Activated CD8-positive, alpha-beta memory T cell treated with anti-CD3 and anti-CD28 coated beads, Interleukin-2, amount 10 ng/mL, durations not matched to agents 7 days and 5 days (primary cell): ENCODE measurements around the gene PIGH. TPM values are rescaled to one million over a fixed set of nuclear protein-coding genes. Genes with fewer than 3 reads are reported as not detected.
"Not testable (repeated sequence)": the region's sequence is repeated elsewhere in the genome, so short reads cannot be mapped to it uniquely, and the experiment has no call there.

ENCODE experiments used
- ATAC-seq: fragments of 150-1000 bp; cut with Tn5 transposase; one replicate; pipeline ENCODE4 v1.10.0; 2021; ENCODE audit warnings: moderate library complexity
- CTCF ChIA-PET: fragments of 350-600 bp; sonication (Branson Sonifier 250); formaldehyde crosslinking; loops from one replicate; lab custom pipeline; 2021; ENCODE audit warnings: antibody characterized with exemption; lab: Charles Lee
- DNase-seq: peaks from one replicate; pipeline ENCODE4 v3.0.0-alpha.2; 2020
- H3K27ac Mint-ChIP-seq: one replicate; pipeline ENCODE4 v1.8.0; 2021; ENCODE audit warnings: mild to moderate bottlenecking, mixed read lengths
- H3K27me3 Mint-ChIP-seq: one replicate; pipeline ENCODE4 v1.8.0; 2021; ENCODE audit warnings: mixed read lengths
- H3K36me3 Mint-ChIP-seq: one replicate; pipeline ENCODE4 v1.8.0; 2021; ENCODE audit warnings: mild to moderate bottlenecking, mixed read lengths
- H3K4me1 Mint-ChIP-seq: one replicate; pipeline ENCODE4 v1.8.0; 2021; ENCODE audit warnings: mixed read lengths
- H3K4me3 Mint-ChIP-seq: one replicate; pipeline ENCODE4 v1.8.0; 2021; ENCODE audit warnings: mild to moderate bottlenecking, moderate library complexity, mixed read lengths
- H3K9me3 Mint-ChIP-seq: one replicate; pipeline ENCODE4 v1.8.0; 2022; ENCODE audit warnings: low read depth, mixed read lengths
- total RNA-seq, 2 experiments: library from RNA; stranded (reverse); gene quantifications; one replicate each; pipeline ENCODE4 v1.2.3, GENCODE V29; 2021

The PIGH gene
- total RNA-seq, 2 experiments from 2014 or later = 16.3 to 17.1 TPM

DNA sequence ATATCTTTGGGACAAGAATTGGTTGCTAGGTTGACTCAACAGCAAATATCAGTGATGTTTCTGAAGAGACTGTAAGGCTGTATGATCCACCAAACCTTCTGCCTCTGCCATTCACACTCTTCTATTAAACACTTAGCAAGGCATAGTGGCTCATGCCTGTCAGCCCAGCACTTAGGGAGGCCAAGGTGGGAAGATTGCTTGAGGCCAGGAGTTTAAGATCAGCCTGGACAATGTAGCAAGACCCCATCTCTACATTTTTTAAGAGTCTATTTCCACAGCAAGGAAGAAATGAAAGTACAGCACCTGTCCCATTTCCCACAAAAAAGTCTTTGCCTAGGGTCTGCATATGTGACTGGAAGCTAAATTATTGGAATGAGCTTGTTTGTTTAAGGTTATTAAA, 27.5 kb upstream of the PIGH start:
- Mint-ChIP-seq H3K9me3 (no peaks in the 10 kb centered on the region), H3K36me3 (peaks cover 3% of the 10 kb centered on the region), H3K4me3 (no peak overlapping the region), H3K27ac (no peak overlapping the region), H3K27me3 (no peaks in the 10 kb centered on the region), H3K4me1 (peaks cover 10% of the 10 kb centered on the region)
- ATAC-seq (no peak), DNase-seq (no peak)
- CTCF ChIA-PET = interaction anchor here (1.0 to 1.7 kb wide), 2 partner anchors 9 to 77 kb away, joined by 3 to 7 read pairs; no protein-coding TSS in a partner anchor

- H3K27me3 Mint-ChIP-seq, H3K4me3 Mint-ChIP-seq, DNase-seq, H3K36me3 Mint-ChIP-seq, CTCF ChIA-PET, H3K27ac Mint-ChIP-seq, H3K9me3 Mint-ChIP-seq: not testable (repeated sequence)
- ATAC-seq = peak; percentile 25
- peaks cover 15% of the 10 kb centered on the region for H3K4me1 Mint-ChIP-seq
Measured at GRCh38 chr14:67626131-67626530, 26.1 kb upstream of the PIGH start.

GRCh38 chr14:67623114-67623513, 23.0 kb upstream of the PIGH start:
- CTCF ChIA-PET = interaction anchor here (1.0 to 2.0 kb wide), 3 partner anchors 23 to 81 kb away, joined by 4 to 8 read pairs (median 8); partner anchors contain the start of gene PIGH
- Mint-ChIP-seq H3K4me1 (peaks cover 34% of the 10 kb centered on the region), H3K9me3 (no peaks in the 10 kb centered on the region), H3K27ac (no peak overlapping the region), H3K27me3 (peaks cover 12% of the 10 kb centered on the region), H3K36me3 (peaks cover 6% of the 10 kb centered on the region), H3K4me3 (no peak overlapping the region)
- ATAC-seq (no peak), DNase-seq (no peak)

- Mint-ChIP-seq H3K4me1 (peaks cover 34% of the 10 kb centered on the region), H3K27ac (no peak overlapping the region), H3K27me3 (peaks cover 12% of the 10 kb centered on the region), H3K36me3 (peaks cover 6% of the 10 kb centered on the region), H3K9me3 (no peaks in the 10 kb centered on the region), H3K4me3 (no peak overlapping the region)
- CTCF ChIA-PET = interaction anchor here (1.0 to 2.0 kb wide), 3 partner anchors 23 to 82 kb away, joined by 4 to 8 read pairs (median 8); partner anchors contain the start of gene PIGH
- DNase-seq = no peak
- ATAC-seq = no peak
Measured at GRCh38 chr14:67622675-67623074, 22.6 kb upstream of the PIGH start.

GRCh38 chr14:67620217-67620785, 20.2 kb upstream of the PIGH start:
- Mint-ChIP-seq H3K4me1 (peaks cover 34% of the 10 kb centered on the region), H3K36me3 (peaks cover 6% of the 10 kb centered on the region), H3K27ac (peak overlapping the region; percentile 22), H3K27me3 (peaks cover 15% of the 10 kb centered on the region), H3K9me3 (no peaks in the 10 kb centered on the region), H3K4me3 (peak overlapping the region; percentile 81)
- DNase-seq (no peak), ATAC-seq (no peak)
- CTCF ChIA-PET = interaction anchor here (0.8 to 3.4 kb wide), 7 partner anchors 22 to 83 kb away, joined by 3 to 96 read pairs (median 5); partner anchors contain the start of gene RDH12

GRCh38 chr14:67619446-67620216, 19.6 kb upstream of the PIGH start, which contains the start of gene ARG2:
Gene ARG2, plus strand, starts transcription at chr14:67619920. Its CDS starts 58 bp downstream, at chr14:67619978.
- H3K27me3 Mint-ChIP-seq = peaks cover 18% of the 10 kb centered on the region
- CTCF ChIA-PET = interaction anchor here (0.6 to 3.4 kb wide), 26 partner anchors 9 to 192 kb away, joined by 3 to 96 read pairs (median 3); partner anchors contain the start of genes PIGH, PLEKHH1, RDH12 and VTI1B
- peaks cover 34% of the 10 kb centered on the region for H3K4me1 Mint-ChIP-seq
- peaks cover 6% of the 10 kb centered on the region for H3K36me3 Mint-ChIP-seq
- peak; percentile 92 for ATAC-seq
- peak within 1 kb of the TSS; percentile 81 for H3K4me3 Mint-ChIP-seq
- peak within 1 kb of the TSS; percentile 82 for H3K27ac Mint-ChIP-seq
- DNase-seq = peak; percentile 98
- H3K9me3 Mint-ChIP-seq = no peaks in the 10 kb centered on the region

GRCh38 chr14:67618617-67619063, 18.6 kb upstream of the PIGH start:
- peaks cover 22% of the 10 kb centered on the region for H3K27me3 Mint-ChIP-seq
- H3K4me3 Mint-ChIP-seq = peak overlapping the region; percentile 81
- H3K4me1 Mint-ChIP-seq = peaks cover 32% of the 10 kb centered on the region
- DNase-seq (peak; percentile 50), ATAC-seq (peak; percentile 28)
- peaks cover 2% of the 10 kb centered on the region for H3K36me3 Mint-ChIP-seq
- CTCF ChIA-PET = interaction anchor here (0.6 to 3.4 kb wide), 26 partner anchors 8 to 191 kb away, joined by 3 to 96 read pairs (median 3); partner anchors contain the start of genes PIGH, PLEKHH1, RDH12 and VTI1B
- H3K27ac Mint-ChIP-seq = peak overlapping the region; percentile 82
- no peaks in the 10 kb centered on the region for H3K9me3 Mint-ChIP-seq

DNA sequence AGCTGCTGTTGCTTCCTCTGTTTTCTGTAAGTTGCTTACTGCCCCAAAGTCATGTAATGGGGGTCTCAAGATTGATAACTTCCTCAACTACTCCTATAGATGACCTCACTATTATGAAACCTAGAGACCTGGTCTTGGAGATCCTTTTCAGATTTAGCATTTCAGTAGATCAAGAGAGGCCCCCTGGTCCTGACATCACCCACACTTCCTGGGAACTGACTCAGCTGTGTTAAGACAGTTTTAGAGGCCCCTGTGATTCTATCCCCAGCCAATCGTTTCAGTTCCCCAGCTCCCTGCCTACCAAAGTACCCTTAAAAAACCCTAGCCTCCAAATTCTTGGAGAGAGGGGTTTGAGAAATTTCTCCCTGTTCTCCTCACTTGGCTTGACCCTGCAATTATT, 10.4 kb upstream of the PIGH start:
- Mint-ChIP-seq H3K27me3 (peaks cover 18% of the 10 kb centered on the region), H3K4me3 (no peak overlapping the region), H3K4me1 (peaks cover 7% of the 10 kb centered on the region), H3K9me3 (no peaks in the 10 kb centered on the region), H3K36me3 (no peaks in the 10 kb centered on the region), H3K27ac (no peak overlapping the region)
- ATAC-seq (no peak), DNase-seq (no peak)
- CTCF ChIA-PET = interaction anchor here (0.7 to 2.3 kb wide), 5 partner anchors 9 to 94 kb away, joined by 3 to 8 read pairs (median 4); partner anchors contain the start of gene ARG2

- peaks cover 18% of the 10 kb centered on the region for H3K27me3 Mint-ChIP-seq
- H3K27ac Mint-ChIP-seq = no peak overlapping the region
- DNase-seq (no peak), ATAC-seq (no peak)
- H3K4me3 Mint-ChIP-seq = no peak overlapping the region
- H3K36me3 Mint-ChIP-seq = no peaks in the 10 kb centered on the region
- H3K4me1 Mint-ChIP-seq = peaks cover 7% of the 10 kb centered on the region
- H3K9me3 Mint-ChIP-seq = no peaks in the 10 kb centered on the region
- CTCF ChIA-PET = interaction anchor here (0.7 to 2.3 kb wide), 5 partner anchors 9 to 95 kb away, joined by 3 to 8 read pairs (median 4); partner anchors contain the start of gene ARG2
Measured at GRCh38 chr14:67609642-67610310, 9.7 kb upstream of the PIGH start.

DNA sequence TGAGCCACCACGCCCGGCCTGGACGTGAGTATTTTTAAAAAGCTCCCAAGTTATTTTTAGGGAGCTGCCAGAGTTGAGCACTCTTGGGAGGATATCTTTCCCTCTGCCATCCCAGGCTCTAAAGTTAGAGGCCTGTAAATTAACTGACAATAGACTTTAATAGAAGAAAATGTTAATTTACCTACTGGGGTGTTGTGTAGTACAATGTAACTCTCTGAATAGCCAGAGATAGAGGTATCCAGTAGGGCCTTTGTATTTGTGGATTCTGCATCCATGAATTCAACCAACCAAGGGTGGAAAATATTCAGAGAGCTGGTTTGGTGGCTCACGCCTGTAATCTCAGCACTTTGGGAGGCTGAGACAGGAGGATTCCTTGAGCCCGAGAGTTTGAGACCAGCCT, 7.6 kb upstream of the PIGH start:
- Mint-ChIP-seq H3K9me3 (no peaks in the 10 kb centered on the region), H3K4me3 (no peak overlapping the region), H3K27ac (no peak overlapping the region), H3K27me3 (peaks cover 14% of the 10 kb centered on the region), H3K36me3 (no peaks in the 10 kb centered on the region), H3K4me1 (peaks cover 7% of the 10 kb centered on the region)
- ATAC-seq = no peak
- DNase-seq = no peak
- CTCF ChIA-PET = interaction anchor here (0.6 to 2.4 kb wide), 4 partner anchors 12 to 111 kb away, joined by 3 to 8 read pairs (median 4); no protein-coding TSS in a partner anchor

DNA sequence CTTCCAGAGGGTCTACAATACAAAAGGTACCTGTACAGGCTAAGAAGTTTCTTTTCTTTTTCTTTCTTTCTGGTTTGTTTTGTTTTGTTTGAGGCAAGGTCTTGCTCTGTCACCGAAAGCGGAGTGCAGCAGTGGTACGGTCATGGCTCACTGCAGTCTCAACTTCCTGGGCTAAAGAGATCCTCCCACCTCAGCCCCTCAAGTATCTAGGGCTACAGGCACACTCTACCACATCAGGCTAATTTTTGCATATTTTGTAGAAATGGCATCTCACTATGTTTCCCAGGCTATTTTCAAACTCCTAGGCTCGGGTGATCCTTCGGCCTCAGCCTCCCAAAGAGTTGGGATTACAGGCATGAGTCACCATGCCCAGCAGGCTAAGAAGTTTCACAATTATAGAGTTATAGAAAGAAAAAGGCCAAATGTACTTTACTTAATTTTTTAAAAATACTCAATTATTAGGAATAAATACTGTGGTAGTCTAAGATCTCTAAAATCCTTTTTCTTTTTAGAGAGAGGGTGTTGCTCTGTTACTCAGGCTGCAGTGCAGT, 3.0 kb upstream of the PIGH start:
- ATAC-seq (no peak), DNase-seq (no peak)
- H3K27me3 Mint-ChIP-seq = peaks cover 13% of the 10 kb centered on the region
- peaks cover 5% of the 10 kb centered on the region for H3K36me3 Mint-ChIP-seq
- no peak overlapping the region for H3K4me3 Mint-ChIP-seq
- H3K4me1 Mint-ChIP-seq = peaks cover 24% of the 10 kb centered on the region
- CTCF ChIA-PET = no interaction called here
- no peaks in the 10 kb centered on the region for H3K9me3 Mint-ChIP-seq
- no peak overlapping the region for H3K27ac Mint-ChIP-seq

DNA sequence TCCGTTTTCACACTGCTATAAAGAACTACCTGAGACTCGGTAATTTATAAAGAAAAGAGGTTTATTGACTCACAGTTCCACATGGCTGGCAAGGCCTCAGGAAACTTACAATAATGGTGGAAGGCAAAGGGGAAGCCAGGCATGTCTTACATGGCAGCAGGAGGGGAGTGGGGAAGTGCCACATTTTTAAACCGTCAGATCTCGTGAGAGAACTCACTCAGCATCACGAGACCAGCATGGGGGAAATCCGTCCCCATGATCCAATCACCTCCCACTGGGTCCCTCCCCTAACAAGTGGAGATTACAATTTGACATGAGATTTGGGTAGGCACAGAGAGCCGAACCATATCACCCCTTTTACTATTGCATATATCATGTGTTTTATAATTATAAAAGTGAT, 2.0 kb upstream of the PIGH start:
- no peak overlapping the region for H3K27ac Mint-ChIP-seq
- H3K9me3 Mint-ChIP-seq = no peaks in the 10 kb centered on the region
- no peak overlapping the region for H3K4me3 Mint-ChIP-seq
- ATAC-seq (no peak), DNase-seq (no peak)
- H3K27me3 Mint-ChIP-seq = peaks cover 13% of the 10 kb centered on the region
- peaks cover 5% of the 10 kb centered on the region for H3K36me3 Mint-ChIP-seq
- CTCF ChIA-PET = interaction anchor here (0.6 to 1.2 kb wide), 3 partner anchors 72 to 175 kb away, joined by 3 to 5 read pairs (median 3); no protein-coding TSS in a partner anchor
- H3K4me1 Mint-ChIP-seq = peaks cover 29% of the 10 kb centered on the region
